Activated CD4-positive, CD25-positive, alpha-beta regulatory T cell treated with anti-CD3 and anti-CD28 coated beads, Interleukin-2, amount 50 U/mL, for 24 hours (primary cell): ENCODE measurements around the gene DDX49.
"Not testable (repeated sequence)": the region's sequence is repeated elsewhere in the genome, so short reads cannot be mapped to it uniquely, and the experiment has no call there.

ENCODE experiments used
- ATAC-seq, 2 donors: fragments of 150-1000 bp; cut with Tn5 transposase; one replicate each; pipeline ENCODE4 v1.10.0; 2021; ENCODE audit warnings: mild to moderate bottlenecking in 1 of 2, moderate library complexity in 1 of 2

Gene DDX49

DNA sequence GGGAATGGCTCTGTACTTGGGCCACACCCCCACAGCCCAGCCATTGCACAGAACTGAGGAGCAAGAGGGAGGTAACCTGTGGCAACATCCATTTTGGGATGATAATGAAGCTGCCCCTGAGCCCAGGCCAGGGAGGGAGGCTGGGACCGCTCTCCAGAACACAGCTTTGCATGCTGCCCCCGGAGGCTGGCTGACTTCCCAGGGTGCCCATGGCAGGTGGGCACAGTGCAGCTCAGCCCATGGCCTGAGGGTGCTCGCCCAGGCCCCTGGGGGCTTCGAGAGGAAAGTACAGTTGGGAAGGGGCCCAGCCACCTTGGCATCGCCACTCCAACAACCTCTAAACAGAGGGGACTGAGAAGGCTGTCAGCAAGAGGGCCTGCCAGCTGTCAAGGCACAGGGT lies 6.0 kb upstream of the DDX49 start:
- no peak for ATAC-seq

- ATAC-seq: no peak
Observed at GRCh38 chr19:18915639-18916038, 3.9 kb upstream of the DDX49 start.

DNA sequence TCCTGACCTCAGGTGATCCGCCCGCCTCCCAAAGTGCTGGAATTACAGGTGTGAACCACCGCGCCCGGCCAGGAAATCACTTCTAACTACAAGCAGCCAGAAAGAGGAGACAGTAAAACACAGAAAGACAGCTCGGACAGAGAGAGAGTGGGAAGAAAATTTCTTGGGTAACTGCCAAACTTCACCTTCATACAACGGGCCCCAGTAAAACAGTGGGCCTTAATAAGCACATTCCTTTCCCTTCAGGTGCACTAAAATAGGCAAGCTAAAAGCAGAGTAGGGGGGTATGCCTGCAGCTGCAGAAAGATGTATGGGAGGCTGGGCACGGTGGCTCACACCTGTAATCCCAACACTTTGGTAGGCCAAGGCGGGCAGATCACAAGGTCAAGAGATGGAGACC lies 1.9 kb upstream of the DDX49 start:
- not testable (repeated sequence) for ATAC-seq

DNA sequence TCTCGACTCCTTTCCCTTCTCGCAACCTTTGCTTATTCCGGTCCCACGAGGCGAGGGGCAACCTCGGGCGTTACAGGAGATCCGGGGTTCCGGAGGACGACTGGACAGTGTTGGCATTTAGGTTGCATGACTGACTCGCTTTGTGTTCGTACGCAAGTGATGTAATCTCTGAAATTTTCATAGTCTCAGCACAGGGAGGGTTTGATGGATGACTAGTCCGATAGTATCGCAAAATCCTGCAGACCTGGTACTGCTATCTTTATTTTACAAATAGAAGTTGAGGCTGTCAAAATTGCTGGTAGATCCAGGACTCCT lies 342 bp downstream of the DDX49 start:
- ATAC-seq: no peak

DNA sequence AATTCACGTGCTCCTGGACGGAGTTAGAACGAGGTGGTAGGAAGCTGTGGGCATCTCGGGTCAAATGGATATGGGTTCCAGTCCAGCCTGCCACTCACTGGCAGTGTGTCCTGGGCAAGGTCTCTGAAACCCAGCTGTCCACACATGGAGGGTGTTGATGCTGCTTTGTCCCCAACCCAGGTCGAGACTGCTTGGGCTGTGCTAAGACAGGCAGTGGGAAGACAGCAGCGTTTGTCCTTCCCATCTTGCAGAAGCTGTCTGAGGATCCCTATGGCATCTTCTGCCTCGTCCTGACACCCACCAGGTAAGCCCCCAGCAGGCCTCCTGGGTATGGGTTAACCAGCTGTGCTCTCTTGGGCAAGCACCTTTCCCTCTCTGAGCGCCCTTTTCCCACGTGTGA lies 885 bp downstream of the DDX49 start:
- no peak for ATAC-seq

- no peak for ATAC-seq
Observed at GRCh38 chr19:18921593-18921992, 2.1 kb downstream of the DDX49 start.

DNA sequence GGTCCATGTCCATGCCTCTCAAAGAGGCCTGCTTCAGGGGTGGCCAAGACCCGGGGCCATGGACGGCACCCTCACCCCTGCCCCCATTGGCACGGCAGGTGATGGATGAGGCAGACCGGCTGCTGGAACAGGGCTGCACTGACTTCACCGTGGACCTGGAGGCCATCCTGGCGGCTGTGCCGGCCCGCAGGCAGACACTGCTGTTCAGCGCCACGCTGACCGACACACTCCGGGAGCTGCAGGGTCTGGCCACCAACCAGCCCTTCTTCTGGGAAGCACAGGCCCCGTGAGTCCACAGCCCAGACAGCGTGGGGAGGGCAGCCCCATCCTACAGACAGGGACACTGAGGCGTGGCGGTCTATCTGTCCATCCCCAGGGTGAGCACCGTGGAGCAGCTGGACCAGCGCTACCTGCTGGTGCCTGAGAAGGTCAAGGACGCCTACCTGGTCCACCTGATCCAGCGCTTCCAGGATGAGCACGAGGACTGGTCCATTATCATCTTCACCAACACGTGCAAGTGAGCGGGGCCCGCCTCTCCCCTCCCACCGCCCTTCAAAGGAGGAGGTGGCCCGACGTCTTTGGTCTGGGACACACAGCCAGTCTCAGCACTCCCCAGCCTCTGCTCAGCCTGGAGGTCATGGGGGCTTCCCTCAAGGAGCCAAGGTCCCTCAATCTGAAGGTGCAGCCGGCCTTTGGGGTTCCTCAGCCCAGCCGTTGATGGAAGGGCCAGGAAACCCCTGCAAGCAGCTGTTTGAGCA lies 2.9 kb downstream of the DDX49 start:
- ATAC-seq: no peak

GRCh38 chr19:18924684-18925213 lies 5.2 kb downstream of the DDX49 start:
- no peak for ATAC-seq

- no peak for ATAC-seq
Observed at GRCh38 chr19:18928018-18928805, 8.7 kb downstream of the DDX49 start.

- ATAC-seq: no peak
Observed at GRCh38 chr19:18929311-18929710, 9.8 kb downstream of the DDX49 start.

- ATAC-seq: no peak
Observed at GRCh38 chr19:18931316-18932162, 12.0 kb downstream of the DDX49 start.

DNA sequence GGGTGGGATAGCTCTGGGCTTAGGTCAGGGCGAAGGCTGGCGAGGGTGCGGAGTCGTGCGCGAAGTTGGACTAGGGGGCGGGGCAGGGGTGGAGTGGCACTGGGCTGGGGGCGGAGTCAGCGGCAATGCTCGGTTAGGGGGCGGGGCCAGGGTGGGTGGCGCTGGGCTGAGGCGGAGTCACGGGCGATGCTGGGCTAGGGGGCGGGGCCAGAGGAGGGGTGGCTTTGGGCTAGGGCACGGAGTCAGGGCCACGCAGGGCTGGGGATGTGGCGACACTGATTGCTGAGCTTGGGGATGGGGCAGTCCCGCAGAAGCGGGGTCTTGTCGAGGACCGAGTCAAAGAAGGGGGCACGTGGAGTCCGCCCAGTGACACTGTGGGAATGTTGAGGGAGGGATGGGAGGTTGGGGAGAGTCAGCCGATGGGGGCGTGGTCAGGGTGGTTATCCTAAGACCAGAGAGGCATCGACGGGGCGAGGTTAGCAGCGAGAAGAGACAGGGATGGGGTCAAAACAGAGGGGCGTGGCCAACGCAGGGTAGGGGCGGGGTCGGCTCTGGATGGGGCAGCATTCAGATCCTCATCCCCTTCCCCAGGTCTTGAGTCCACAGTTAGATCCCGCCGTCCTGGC lies 12.8 kb downstream of the DDX49 start:
- ATAC-seq: peak; percentile 81 to 84

DNA sequence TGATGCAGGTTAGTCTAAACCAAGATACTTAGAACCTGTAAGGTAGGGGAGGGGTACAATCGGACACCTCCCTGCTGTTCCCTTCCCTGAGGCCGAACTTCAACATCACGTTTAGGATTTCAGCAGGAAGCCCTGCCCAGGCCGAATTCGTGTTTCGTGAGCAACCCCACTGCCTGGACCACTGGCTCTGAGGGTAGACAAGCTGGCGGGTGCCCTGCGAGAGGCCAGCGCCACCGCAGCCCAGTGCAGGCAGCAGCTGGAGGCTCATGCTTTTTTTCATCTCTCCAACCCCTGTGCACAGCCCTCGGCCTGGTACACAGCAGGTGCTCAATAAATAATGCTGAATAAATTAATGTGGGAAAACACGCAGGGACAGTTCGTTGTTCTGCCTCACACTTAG lies 13.8 kb downstream of the DDX49 start:
- ATAC-seq: no peak

DNA sequence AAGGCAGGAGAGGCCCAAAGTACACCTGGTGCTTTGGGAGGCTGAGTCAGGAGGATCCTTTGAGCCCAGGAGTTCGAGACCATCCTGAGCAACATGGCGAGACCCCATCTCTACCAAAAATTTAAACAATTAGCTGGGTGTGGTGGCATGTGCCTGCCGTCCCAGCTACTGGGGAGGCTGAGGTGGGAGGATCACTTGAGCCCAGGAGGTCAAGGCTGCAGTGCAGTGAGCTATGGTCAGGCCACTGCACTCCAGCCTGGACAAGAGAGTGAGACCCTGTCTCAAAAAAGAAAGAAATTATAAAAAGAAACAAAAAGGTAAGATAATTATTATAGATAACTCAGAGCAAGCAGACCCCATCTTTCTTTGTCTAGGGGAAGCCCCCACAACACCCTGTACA lies 19.6 kb downstream of the DDX49 start:
- no peak for ATAC-seq

GRCh38 chr19:18939922-18940768 lies 20.6 kb downstream of the DDX49 start:
- ATAC-seq: no peak

GRCh38 chr19:18940769-18941627 lies 21.5 kb downstream of the DDX49 start, which contains the start of gene HOMER3:
Gene HOMER3, minus strand, starts transcription at chr19:18941217. Its CDS starts 2,235 bp downstream, at chr19:18938982.
- ATAC-seq: peak; percentile 86 to 89

GRCh38 chr19:18941628-18942354 lies 22.3 kb downstream of the DDX49 start:
- no peak for ATAC-seq

GRCh38 chr19:18942692-18943091 lies 23.2 kb downstream of the DDX49 start:
- ATAC-seq: no peak

DNA sequence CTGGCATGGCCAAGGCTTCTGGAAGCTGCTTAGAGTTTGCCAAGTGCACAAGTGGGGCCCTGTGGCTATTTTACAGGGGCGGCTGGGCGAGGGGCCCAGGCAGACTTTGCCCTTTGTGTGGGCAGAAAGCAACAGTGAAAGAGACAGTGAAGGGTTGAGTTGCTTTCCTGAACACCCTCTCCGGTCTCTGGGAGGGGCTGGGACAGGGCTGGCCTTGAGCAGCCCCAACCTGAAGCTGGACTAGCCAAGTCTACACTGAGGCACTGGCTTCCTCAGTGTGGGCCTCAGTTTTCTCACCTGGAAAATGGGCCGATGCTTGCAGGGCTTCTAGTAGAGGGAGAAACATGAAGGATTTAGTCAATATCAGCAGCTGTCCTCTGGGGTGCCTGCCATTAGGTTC lies 23.9 kb downstream of the DDX49 start:
- ATAC-seq: no peak

GRCh38 chr19:18945297-18945696 lies 25.8 kb downstream of the DDX49 start:
- ATAC-seq: no peak
